H9 (cell line): ENCODE measurements around the gene YLPM1. TPM values are rescaled to one million over a fixed set of nuclear protein-coding genes. Genes with fewer than 3 reads are reported as not detected.

Experiments
- DNase-seq: peaks from one replicate; pipeline ENCODE4 v3.0.0-alpha.2; 2017
- H2AFZ ChIP-seq: one replicate; pipeline ENCODE4 v1.6.1; 2013; ENCODE audit warnings: mild to moderate bottlenecking, low read length, control low read depth, moderate library complexity
- H2AK5ac ChIP-seq: 2 replicates; pipeline ENCODE4 v1.6.1; 2013; ENCODE audit warnings: low read length, control low read depth, mixed read lengths; ENCODE audit not compliant: insufficient read length
- H2BK120ac ChIP-seq: one replicate; pipeline ENCODE4 v1.6.1; 2013; ENCODE audit warnings: low read depth, mild to moderate bottlenecking, low read length, control low read depth, inconsistent platforms; ENCODE audit not compliant: poor library complexity, severe bottlenecking
- H2BK12ac ChIP-seq: 2 replicates; pipeline ENCODE4 v1.6.1; 2013; ENCODE audit warnings: low read length, control low read depth, mixed read lengths, low read depth; ENCODE audit not compliant: insufficient read length
- H2BK15ac ChIP-seq: 2 replicates; pipeline ENCODE4 v1.6.1; 2013; ENCODE audit warnings: low read depth, low read length, control low read depth
- H2BK20ac ChIP-seq: one replicate; pipeline ENCODE4 v1.6.1; 2013; ENCODE audit warnings: low read depth, mild to moderate bottlenecking, low read length, control low read depth, inconsistent platforms; ENCODE audit not compliant: poor library complexity, severe bottlenecking
- H2BK5ac ChIP-seq: 2 replicates; pipeline ENCODE4 v1.6.1; 2013; ENCODE audit warnings: low read length, control low read depth, mixed read lengths; ENCODE audit not compliant: insufficient read length
- H3K14ac ChIP-seq: 2 replicates; pipeline ENCODE4 v1.6.1; 2013; ENCODE audit warnings: low read length, control low read depth; ENCODE audit not compliant: insufficient read depth
- H3K18ac ChIP-seq: 2 replicates; pipeline ENCODE4 v1.6.1; 2013; ENCODE audit warnings: low read depth, mild to moderate bottlenecking, mixed read lengths, low read length, control low read depth; ENCODE audit not compliant: insufficient read length
- H3K23ac ChIP-seq: 2 replicates; pipeline ENCODE4 v1.6.1; 2013; ENCODE audit warnings: low read length, control low read depth, mixed read lengths, low read depth; ENCODE audit not compliant: insufficient read length
- H3K23me2 ChIP-seq: 2 replicates; pipeline ENCODE4 v1.6.1; 2013; ENCODE audit warnings: low read depth, mild to moderate bottlenecking, mixed read lengths, low read length, control low read depth; ENCODE audit not compliant: insufficient read length, poor library complexity, severe bottlenecking
- H3K27ac ChIP-seq: 2 replicates; pipeline ENCODE4 v1.5.1; 2013; ENCODE audit warnings: low read length, control low read depth, mixed read lengths, low read depth; ENCODE audit not compliant: insufficient read length
- H3K27me3 ChIP-seq: 2 replicates; pipeline ENCODE4 v1.6.1; 2013; ENCODE audit warnings: low read length, control low read depth, inconsistent platforms; ENCODE audit not compliant: insufficient read depth
- H3K4ac ChIP-seq: 2 replicates; pipeline ENCODE4 v1.6.1; 2013; ENCODE audit warnings: low read depth, mild to moderate bottlenecking, control low read depth, inconsistent platforms, low read length, moderate library complexity
- H3K4me1 ChIP-seq: 2 replicates; pipeline ENCODE4 v1.6.1; 2013; ENCODE audit warnings: low read length, control low read depth, inconsistent platforms; ENCODE audit not compliant: insufficient read depth
- H3K4me2 ChIP-seq: 2 replicates; pipeline ENCODE4 v1.6.1; 2013; ENCODE audit warnings: low read length, control low read depth, mixed read lengths; ENCODE audit not compliant: insufficient read length, insufficient read depth
- H3K56ac ChIP-seq: 2 replicates; pipeline ENCODE4 v1.6.1; 2013; ENCODE audit warnings: low read depth, mild to moderate bottlenecking, mixed read lengths, low read length, control low read depth; ENCODE audit not compliant: insufficient read length
- H3K79me1 ChIP-seq: 2 replicates; pipeline ENCODE4 v1.6.1; 2013; ENCODE audit warnings: low read depth, mild to moderate bottlenecking, moderate library complexity, low read length, control low read depth, inconsistent platforms; ENCODE audit not compliant: insufficient read depth, poor library complexity, severe bottlenecking
- H3K79me2 ChIP-seq: 2 replicates; pipeline ENCODE4 v1.6.1; 2013; ENCODE audit warnings: low read length, control low read depth, inconsistent platforms; ENCODE audit not compliant: insufficient read depth
- H3K9ac ChIP-seq: 2 replicates; pipeline ENCODE4 v1.6.1; 2013; ENCODE audit warnings: low read length, control low read depth, mixed read lengths; ENCODE audit not compliant: insufficient read length; ENCODE audit errors: extremely low read depth
- H3K9me3 ChIP-seq: one replicate; pipeline ENCODE4 v1.6.1; 2013; ENCODE audit warnings: low read depth, low read length, inconsistent platforms; ENCODE audit not compliant: control insufficient read depth
- H3T11ph ChIP-seq: one replicate; pipeline ENCODE4 v1.6.1; 2013; ENCODE audit warnings: mild to moderate bottlenecking, low read length, control low read depth, inconsistent platforms
- H4K20me1 ChIP-seq: one replicate; pipeline ENCODE4 v1.6.1; 2013; ENCODE audit not compliant: control insufficient read depth, insufficient read length, insufficient read depth
- H4K5ac ChIP-seq: 2 replicates; pipeline ENCODE4 v1.6.1; 2013; ENCODE audit warnings: low read depth, mild to moderate bottlenecking, mixed read lengths, low read length, control low read depth; ENCODE audit not compliant: insufficient read length
- H4K8ac ChIP-seq: replicated peaks from 2 replicates; pipeline ENCODE4 v1.6.1; 2013; ENCODE audit warnings: low read length, control low read depth, mixed read lengths, low read depth; ENCODE audit not compliant: insufficient read length
- H4K91ac ChIP-seq: 2 replicates; pipeline ENCODE4 v1.6.1; 2013; ENCODE audit warnings: low read depth, mild to moderate bottlenecking, moderate library complexity, mixed read lengths, low read length, control low read depth; ENCODE audit not compliant: insufficient read length
- H3K27ac Mint-ChIP-seq, 3 experiments: 2 replicates in 2 of 3; 3 replicates in 1 of 3; pipeline ENCODE4 v1.8.0; 2020 to 2021; ENCODE audit warnings: mixed read lengths in 3 of 3, mild to moderate bottlenecking in 1 of 3, moderate library complexity in 1 of 3
- H3K27me3 Mint-ChIP-seq: 2 replicates; pipeline ENCODE4 v1.8.0; 2021; ENCODE audit warnings: low read depth, mild to moderate bottlenecking, moderate library complexity, mixed read lengths
- H3K36me3 Mint-ChIP-seq, 3 experiments: 2 replicates in 2 of 3; 3 replicates in 1 of 3; pipeline ENCODE4 v1.8.0; 2020 to 2021; ENCODE audit warnings: low read depth in 3 of 3, mixed read lengths in 3 of 3; ENCODE audit not compliant: insufficient read depth in 1 of 3
- H3K4me1 Mint-ChIP-seq, 2 experiments: 2 replicates each; pipeline ENCODE4 v1.8.0; 2020; ENCODE audit warnings: mixed read lengths in 2 of 2
- H3K4me3 Mint-ChIP-seq, 2 experiments: 2 replicates in 1 of 2; 3 replicates in 1 of 2; pipeline ENCODE4 v1.8.0; 2020 to 2021; ENCODE audit warnings: mild to moderate bottlenecking in 2 of 2, mixed read lengths in 2 of 2, moderate library complexity in 1 of 2
- H3K9me3 Mint-ChIP-seq, 2 experiments: 2 replicates in 1 of 2; 3 replicates in 1 of 2; pipeline ENCODE4 v1.8.0; 2020; ENCODE audit warnings: mild to moderate bottlenecking in 2 of 2, mixed read lengths in 2 of 2, moderate library complexity in 1 of 2
- WGBS: extraction: QIAGEN DNeasy Blood & Tissue Kit; methylation state at CpG from one replicate; pipeline ENCODE4 v1.1.7; 2013; ENCODE audit warnings: missing lambda C conversion rate, low lambda C conversion rate, mixed read lengths; ENCODE audit not compliant: insufficient read length; ENCODE audit errors: extremely low coverage; 5-methylcytosine and 5-hydroxymethylcytosine counted together
- total RNA-seq: library from RNA; stranded (reverse); gene quantifications from 2 replicates; pipeline ENCODE4 v1.2.1, GENCODE V29; 2021
- TF ChIP-seq, protein P1 (sequence below): fragments of 200-600 bp; sonication (generic); conservative IDR thresholded peaks from 3 replicates; pipeline ENCODE4 v1.8.0; 2021; ENCODE audit warnings: antibody characterized with exemption, mild to moderate bottlenecking

The YLPM1 gene
- total RNA-seq, 1 experiment from 2014 or later, result 82.2 TPM

DNA sequence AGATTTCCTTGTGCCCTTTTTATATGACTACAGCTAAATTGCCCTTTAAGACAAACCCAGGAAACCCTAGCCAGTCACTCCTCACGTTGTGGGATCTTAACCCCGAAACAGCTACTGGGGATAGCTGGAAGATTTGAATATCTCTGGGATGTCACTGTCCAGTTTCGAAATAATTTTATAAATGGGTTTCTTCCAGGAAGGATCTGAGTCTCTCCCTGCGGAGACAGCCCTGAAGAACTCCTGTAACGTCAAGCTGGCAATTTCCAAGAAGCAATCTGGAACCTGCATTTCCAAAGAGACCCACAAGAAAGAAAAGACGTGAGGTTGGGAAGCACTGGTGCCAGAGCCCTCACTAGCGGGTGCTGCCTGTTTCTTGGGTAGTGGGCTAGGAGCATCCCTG, 91.9 kb downstream of the YLPM1 start:
- H2AK5ac ChIP-seq, result no peak overlapping the region
- H2BK20ac ChIP-seq, result no peak overlapping the region
- H3K79me2 ChIP-seq, result no peaks in the 10 kb centered on the region
- H3K4ac ChIP-seq, result no peak overlapping the region
- Mint-ChIP-seq H3K4me1 (no peaks in the 10 kb centered on the region), H3K4me3 (no peak overlapping the region), H3K36me3 (no peaks in the 10 kb centered on the region), H3K9me3 (no peaks in the 10 kb centered on the region), H3K27ac (no peak overlapping the region), H3K27me3 (no peaks in the 10 kb centered on the region; the same call in 1 of the 2 replicates)
- H2BK5ac ChIP-seq, result no peak overlapping the region
- no peaks in the 10 kb centered on the region for H3K4me1 ChIP-seq
- no peak overlapping the region for H4K91ac ChIP-seq
- H3K27ac ChIP-seq, result no peak overlapping the region
- no peak overlapping the region for H3K4me2 ChIP-seq
- no peak overlapping the region for H2BK15ac ChIP-seq
- no peaks in the 10 kb centered on the region for H3K27me3 ChIP-seq
- no CpG with 5 or more reads among the region's 7 CpGs for WGBS
- no peak overlapping the region for H2BK120ac ChIP-seq
- no peak overlapping the region for H4K5ac ChIP-seq
- H3T11ph ChIP-seq, result no peak overlapping the region
- TF ChIP-seq, protein P1, sequence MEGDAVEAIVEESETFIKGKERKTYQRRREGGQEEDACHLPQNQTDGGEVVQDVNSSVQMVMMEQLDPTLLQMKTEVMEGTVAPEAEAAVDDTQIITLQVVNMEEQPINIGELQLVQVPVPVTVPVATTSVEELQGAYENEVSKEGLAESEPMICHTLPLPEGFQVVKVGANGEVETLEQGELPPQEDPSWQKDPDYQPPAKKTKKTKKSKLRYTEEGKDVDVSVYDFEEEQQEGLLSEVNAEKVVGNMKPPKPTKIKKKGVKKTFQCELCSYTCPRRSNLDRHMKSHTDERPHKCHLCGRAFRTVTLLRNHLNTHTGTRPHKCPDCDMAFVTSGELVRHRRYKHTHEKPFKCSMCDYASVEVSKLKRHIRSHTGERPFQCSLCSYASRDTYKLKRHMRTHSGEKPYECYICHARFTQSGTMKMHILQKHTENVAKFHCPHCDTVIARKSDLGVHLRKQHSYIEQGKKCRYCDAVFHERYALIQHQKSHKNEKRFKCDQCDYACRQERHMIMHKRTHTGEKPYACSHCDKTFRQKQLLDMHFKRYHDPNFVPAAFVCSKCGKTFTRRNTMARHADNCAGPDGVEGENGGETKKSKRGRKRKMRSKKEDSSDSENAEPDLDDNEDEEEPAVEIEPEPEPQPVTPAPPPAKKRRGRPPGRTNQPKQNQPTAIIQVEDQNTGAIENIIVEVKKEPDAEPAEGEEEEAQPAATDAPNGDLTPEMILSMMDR, result no peak
- no peak overlapping the region for H3K14ac ChIP-seq
- no peak for DNase-seq
- H4K20me1 ChIP-seq, result no peaks in the 10 kb centered on the region
- H3K9ac ChIP-seq, result no peak overlapping the region
- H2AFZ ChIP-seq, result no peak overlapping the region
- H3K9me3 ChIP-seq, result no peaks in the 10 kb centered on the region
- no peak overlapping the region for H4K8ac ChIP-seq
- no peak overlapping the region for H3K56ac ChIP-seq
- H3K18ac ChIP-seq, result no peak overlapping the region
- no peaks in the 10 kb centered on the region for H3K23me2 ChIP-seq
- H3K79me1 ChIP-seq, result no peaks in the 10 kb centered on the region
- H3K23ac ChIP-seq, result no peak overlapping the region
- no peak overlapping the region for H2BK12ac ChIP-seq
